Dendritic cell treated with granulocyte-macrophage colony-stimulating factor and Interleukin-4, amounts not matched to agents 40 ng/mL and 50 ng/mL, for 4 days (primary cell): ENCODE measurements around the gene TRIM49D1.
"Not testable (repeated sequence)": the region's sequence is repeated elsewhere in the genome, so short reads cannot be mapped to it uniquely, and the experiment has no call there.

Source experiments
- H3K27ac Mint-ChIP-seq: one replicate; pipeline ENCODE4 v1.8.0; 2022; ENCODE audit warnings: mild to moderate bottlenecking, mixed read lengths
- H3K27me3 Mint-ChIP-seq: one replicate; pipeline ENCODE4 v1.8.0; 2022; ENCODE audit warnings: mild to moderate bottlenecking, mixed read lengths
- H3K36me3 Mint-ChIP-seq: one replicate; pipeline ENCODE4 v1.8.0; 2022; ENCODE audit warnings: low read depth, mixed read lengths
- H3K4me1 Mint-ChIP-seq: one replicate; pipeline ENCODE4 v1.8.0; 2022; ENCODE audit warnings: low read depth, mixed read lengths
- H3K4me3 Mint-ChIP-seq: one replicate; pipeline ENCODE4 v1.8.0; 2022; ENCODE audit warnings: mild to moderate bottlenecking, moderate library complexity, mixed read lengths
- H3K9me3 Mint-ChIP-seq: one replicate; pipeline ENCODE4 v1.8.0; 2022; ENCODE audit warnings: mixed read lengths
- intact Hi-C: fragments of 100-400 bp; cut with micrococcal nuclease; formaldehyde crosslinking; loops from one replicate; pipeline ENCODE4 v1.15.0; 2022

TRIM49D1 gene

DNA sequence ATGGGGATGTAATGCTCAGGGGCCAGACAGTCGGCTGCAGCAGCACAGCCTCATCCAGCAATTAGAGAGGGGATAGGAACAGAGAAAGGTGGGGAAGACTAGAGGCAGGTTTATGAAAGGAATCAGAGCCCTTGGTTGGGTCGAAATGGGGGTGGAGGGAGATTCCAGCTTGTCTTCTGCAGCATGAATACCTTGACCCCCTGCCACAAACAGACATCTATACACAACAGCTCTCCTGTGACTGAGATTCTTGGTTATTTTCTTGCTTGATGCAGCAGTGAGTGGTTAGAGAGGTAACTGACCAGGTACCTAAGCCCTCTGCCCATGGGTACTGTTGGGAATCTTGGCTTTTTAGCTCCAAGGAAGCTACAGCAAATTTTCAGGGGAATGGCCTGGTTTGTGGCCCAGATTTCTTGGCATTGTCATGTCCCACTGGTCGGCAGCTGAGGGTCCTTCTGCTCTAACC is at the start of gene TRIM49D1:
Gene TRIM49D1, minus strand, starts transcription at position 51 of the 466 bp plus-strand sequence. CDS start 4,535 bp downstream, outside the sequence.
- no peaks in the 10 kb centered on the region for H3K9me3 Mint-ChIP-seq
- H3K27ac Mint-ChIP-seq, result no peak within 1 kb of the TSS
- no peaks in the 10 kb centered on the region for H3K4me1 Mint-ChIP-seq
- intact Hi-C loops, result no loop called here
- no peaks in the 10 kb centered on the region for H3K27me3 Mint-ChIP-seq
- H3K4me3 Mint-ChIP-seq, result no peak within 1 kb of the TSS
- H3K36me3 Mint-ChIP-seq, result no peaks in the 10 kb centered on the region

DNA sequence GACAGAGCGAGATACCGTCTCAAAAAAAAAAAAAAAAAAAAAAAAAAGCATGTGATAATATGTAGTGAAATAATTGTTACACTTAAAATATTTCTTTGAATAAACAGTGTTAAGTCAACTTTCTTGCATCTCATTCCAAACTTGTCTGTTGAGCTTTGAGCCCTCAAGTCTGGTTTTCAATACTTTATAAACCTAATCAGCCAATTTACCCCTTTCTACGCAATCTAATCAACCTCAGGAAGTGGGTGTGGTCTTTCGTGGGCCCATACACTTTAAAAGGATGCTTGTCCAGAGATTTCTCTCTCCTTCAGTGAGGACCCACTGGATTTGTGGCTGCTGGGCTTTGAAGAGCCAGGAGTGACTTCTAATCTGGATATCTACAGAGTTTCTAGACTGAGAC is 43.7 kb upstream of the TRIM49D1 start, which contains the start of gene TRIM64:
Gene TRIM64, plus strand, starts transcription at position 301 of the 400 bp plus-strand sequence. CDS start 2,467 bp downstream, outside the sequence.
- intact Hi-C loops, H3K9me3 Mint-ChIP-seq, H3K27me3 Mint-ChIP-seq, H3K4me3 Mint-ChIP-seq, H3K4me1 Mint-ChIP-seq, H3K36me3 Mint-ChIP-seq, H3K27ac Mint-ChIP-seq: not testable (repeated sequence)

DNA sequence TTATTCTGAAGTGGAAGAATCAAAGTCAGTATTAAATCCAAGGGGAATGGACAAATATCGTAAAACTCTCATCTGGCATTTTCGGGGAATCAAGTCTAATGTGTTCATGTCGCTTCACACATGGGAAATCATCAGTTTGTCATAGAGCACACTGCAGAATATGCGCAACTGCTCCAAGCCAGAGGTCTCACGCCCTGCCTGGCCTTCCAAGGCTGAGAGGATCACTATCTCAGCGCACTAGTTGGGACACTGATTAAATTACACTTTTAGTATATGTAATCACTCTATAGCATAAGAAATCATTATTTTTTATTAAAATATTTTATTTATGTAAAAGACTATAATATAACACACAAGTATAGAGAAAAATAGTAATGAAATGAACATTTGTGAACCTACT is 38.8 kb upstream of the TRIM49D1 start:
- H3K4me1 Mint-ChIP-seq, H3K27ac Mint-ChIP-seq, H3K9me3 Mint-ChIP-seq, H3K4me3 Mint-ChIP-seq, H3K36me3 Mint-ChIP-seq, H3K27me3 Mint-ChIP-seq, intact Hi-C loops: not testable (repeated sequence)

DNA sequence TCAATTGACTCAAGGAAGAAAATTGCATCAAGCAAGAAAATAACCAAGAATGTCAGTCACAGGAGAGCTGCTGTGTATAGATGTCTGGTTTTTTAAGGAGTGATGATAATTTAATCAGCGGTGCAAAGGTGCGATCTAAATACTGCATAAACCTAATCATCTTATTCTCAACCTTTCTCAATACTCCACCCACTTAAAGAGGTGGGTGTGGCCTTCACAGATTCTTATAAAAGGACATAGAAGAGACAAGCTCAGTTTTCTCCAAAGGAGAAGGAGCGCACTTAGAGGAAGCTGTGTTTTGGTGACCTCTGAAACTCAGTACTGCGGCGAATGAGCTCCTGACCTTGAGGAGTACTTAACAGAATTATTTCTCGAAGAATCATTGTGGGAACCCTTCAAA is 1.7 kb upstream of the TRIM49D1 start, which contains the start of gene TRIM49D2:
Gene TRIM49D2, plus strand, starts transcription at position 301 of the 400 bp plus-strand sequence. CDS start 2,698 bp downstream, outside the sequence.
- H3K36me3 Mint-ChIP-seq, H3K27me3 Mint-ChIP-seq, H3K4me3 Mint-ChIP-seq, intact Hi-C loops, H3K9me3 Mint-ChIP-seq, H3K4me1 Mint-ChIP-seq, H3K27ac Mint-ChIP-seq: not testable (repeated sequence)

DNA sequence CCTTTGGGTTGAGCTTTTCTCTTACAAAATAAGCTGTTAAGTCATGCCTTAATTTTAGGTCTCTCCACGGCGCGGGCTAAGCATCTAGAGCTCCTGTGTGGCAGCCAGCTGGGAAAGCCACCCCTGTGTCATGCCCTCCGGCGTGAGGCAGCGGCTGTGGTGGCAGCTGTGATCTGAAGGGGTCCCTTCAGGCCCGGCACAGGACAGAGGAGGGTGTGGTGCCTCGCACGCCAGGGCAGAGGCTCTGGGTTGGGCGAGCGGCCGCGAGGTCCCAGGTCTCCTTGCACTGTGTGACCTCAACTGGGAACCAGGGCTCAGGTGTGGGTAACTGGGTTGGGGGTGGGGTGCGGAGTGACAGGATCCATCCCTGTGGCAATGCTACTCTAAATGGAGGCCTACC is 21.2 kb downstream of the TRIM49D1 start:
- H3K36me3 Mint-ChIP-seq, H3K4me3 Mint-ChIP-seq, intact Hi-C loops, H3K27me3 Mint-ChIP-seq, H3K4me1 Mint-ChIP-seq, H3K9me3 Mint-ChIP-seq, H3K27ac Mint-ChIP-seq: not testable (repeated sequence)

- H3K9me3 Mint-ChIP-seq, H3K27ac Mint-ChIP-seq, H3K4me3 Mint-ChIP-seq, H3K4me1 Mint-ChIP-seq, intact Hi-C loops, H3K36me3 Mint-ChIP-seq, H3K27me3 Mint-ChIP-seq: not testable (repeated sequence)
Observed at GRCh38 chr11:89893245-89893644, 28.8 kb downstream of the TRIM49D1 start.

DNA sequence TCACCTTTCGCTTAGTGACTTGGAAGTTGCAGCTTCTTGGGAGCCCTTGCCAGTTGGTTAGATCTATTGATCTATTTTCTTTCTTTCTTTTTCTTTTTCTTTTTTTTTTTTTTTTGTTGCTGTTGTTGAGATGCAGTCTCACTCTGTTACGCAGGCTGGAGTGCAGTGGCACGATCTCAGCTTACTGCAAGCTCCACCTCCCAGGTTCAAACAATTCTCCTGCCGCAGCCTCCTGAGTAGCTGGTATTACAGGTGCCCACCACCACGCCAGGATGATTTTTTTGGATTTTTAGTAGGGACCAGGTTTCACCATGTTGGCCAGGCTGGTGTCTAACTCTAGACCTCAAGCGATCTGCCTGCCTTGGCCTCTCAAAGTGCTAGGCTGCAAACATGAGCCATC is 44.5 kb downstream of the TRIM49D1 start:
- H3K4me3 Mint-ChIP-seq, result not testable (repeated sequence)

GRCh38 chr11:89872588-89872987 is 49.5 kb downstream of the TRIM49D1 start:
- H3K4me1 Mint-ChIP-seq, H3K27ac Mint-ChIP-seq, H3K9me3 Mint-ChIP-seq, intact Hi-C loops, H3K36me3 Mint-ChIP-seq, H3K4me3 Mint-ChIP-seq, H3K27me3 Mint-ChIP-seq: not testable (repeated sequence)

More for the DNA sequence above, 44.5 kb downstream of the TRIM49D1 start:
- H3K4me1 Mint-ChIP-seq, H3K9me3 Mint-ChIP-seq, H3K27ac Mint-ChIP-seq, intact Hi-C loops, H3K36me3 Mint-ChIP-seq, H3K27me3 Mint-ChIP-seq: not testable (repeated sequence)

GRCh38 chr11:89865223-89865622 is 56.8 kb downstream of the TRIM49D1 start:
- H3K4me1 Mint-ChIP-seq, H3K27ac Mint-ChIP-seq, H3K4me3 Mint-ChIP-seq, H3K36me3 Mint-ChIP-seq, H3K27me3 Mint-ChIP-seq, H3K9me3 Mint-ChIP-seq, intact Hi-C loops: not testable (repeated sequence)

DNA sequence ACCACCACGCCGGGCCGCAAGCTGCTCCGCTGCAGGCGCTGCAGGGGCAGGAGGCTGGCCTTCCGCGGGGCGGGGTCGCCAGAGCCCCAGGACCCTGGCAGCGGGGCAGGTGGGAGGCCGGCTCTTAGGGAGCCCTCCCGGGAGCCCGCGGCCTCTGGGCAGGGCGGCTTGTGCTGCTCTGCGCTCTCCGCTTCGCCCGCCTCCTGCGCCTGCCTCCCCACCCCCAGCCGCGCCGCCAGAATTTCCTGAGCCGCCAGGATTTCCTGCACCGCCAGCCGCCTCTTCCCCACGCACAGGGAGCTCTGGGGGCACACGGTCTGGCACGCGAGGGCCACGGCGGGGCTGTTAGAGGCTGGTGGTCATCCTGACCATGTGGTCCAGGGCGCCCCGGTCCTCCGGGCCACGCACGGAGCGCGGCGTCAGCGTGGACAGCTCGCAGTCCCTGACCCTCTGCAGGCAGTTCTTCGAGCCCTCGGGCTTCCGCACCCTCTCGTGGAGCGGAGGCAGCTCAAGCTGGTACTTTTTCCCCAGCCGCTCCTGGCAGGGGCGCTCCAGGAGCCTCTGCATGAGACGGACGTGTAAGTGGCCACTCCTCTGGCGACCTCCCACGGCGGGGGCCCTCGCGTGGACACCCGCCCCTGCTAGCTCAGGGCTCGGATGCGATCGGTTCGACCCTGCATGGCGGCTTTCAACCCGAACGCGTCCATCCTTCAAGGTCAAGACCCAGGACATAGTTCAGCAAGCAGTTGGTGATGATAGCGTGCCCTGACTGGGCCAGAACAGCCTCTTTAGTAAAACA is 57.9 kb downstream of the TRIM49D1 start:
- H3K27ac Mint-ChIP-seq, H3K36me3 Mint-ChIP-seq, H3K9me3 Mint-ChIP-seq, H3K4me3 Mint-ChIP-seq, H3K27me3 Mint-ChIP-seq, H3K4me1 Mint-ChIP-seq, intact Hi-C loops: not testable (repeated sequence)
